CD4-positive, alpha-beta T cell treated with Interleukin-2 at 100 ng/mL for 4 hours (primary cell): ENCODE results near the gene FCGR1A.
"Not testable (repeated sequence)": the region's sequence is repeated elsewhere in the genome, so short reads cannot be mapped to it uniquely, and the experiment has no call there.

Experiments used
- DNase-seq: peaks from one replicate; pipeline ENCODE4 v3.0.0-alpha.2; 2020; ENCODE audit warnings: low spot score

FCGR1A gene

GRCh38 chr1:149833144-149833543 lies 50.6 kb downstream of the FCGR1A start:
- not testable (repeated sequence) for DNase-seq

- DNase-seq = not testable (repeated sequence)
Measured at GRCh38 chr1:149841149-149841548, 58.7 kb downstream of the FCGR1A start.
